Panc1 (cell line): Measurements from ENCODE around the gene ASAP2. TPM values are rescaled to one million over a fixed set of nuclear protein-coding genes. Genes with fewer than 3 reads are reported as not detected.

Source experiments
- ATAC-seq: fragments of 200-7000 bp; cut with Tn5 transposase; 2 replicates; pipeline ENCODE4 v1.9.1; 2020; ENCODE audit warnings: mild to moderate bottlenecking, moderate library complexity
- BruUV-seq: library from RNA; stranded (reverse); fragments of 400-500 nt; replicated peaks from 2 replicates; lab custom pipeline; 2021; lab: Mats Ljungman, UMichigan
- CTCF ChIA-PET: fragments of 300-600 bp; sonication (Branson Sonifier 250); formaldehyde crosslinking; loops from one replicate; lab custom pipeline; 2022; ENCODE audit warnings: antibody characterized with exemption; lab: Charles Lee
- POLR2A ChIA-PET: fragments of 300-600 bp; sonication (Branson Sonifier 250); formaldehyde crosslinking; loops from one replicate; lab custom pipeline; 2022; ENCODE audit warnings: antibody characterized with exemption; lab: Charles Lee
- DNase-seq: peaks from one replicate; pipeline ENCODE4 v3.0.0-alpha.2; 2010; ENCODE audit warnings: low read depth, low spot score
- H3K27ac ChIP-seq: 2 replicates; pipeline ENCODE4 v1.5.1; 2011; ENCODE audit warnings: mild to moderate bottlenecking, low read length, inconsistent platforms
- H3K27me3 ChIP-seq: fragments of 200-500 bp; sonication (Bioruptor generic); 2 replicates; pipeline ENCODE4 v1.6.0; 2014; ENCODE audit warnings: low read length, inconsistent platforms; ENCODE audit not compliant: control insufficient read depth, insufficient read depth
- H3K36me3 ChIP-seq: fragments of 200-500 bp; sonication (Bioruptor generic); 2 replicates; pipeline ENCODE4 v1.5.1; 2014; ENCODE audit warnings: inconsistent platforms, mild to moderate bottlenecking, low read length, moderate library complexity; ENCODE audit not compliant: control insufficient read depth, insufficient read depth
- H3K4me1 ChIP-seq: 2 replicates; pipeline ENCODE4 v1.5.1; 2011; ENCODE audit warnings: inconsistent platforms, mild to moderate bottlenecking, low read length, moderate library complexity; ENCODE audit not compliant: control insufficient read depth, insufficient read depth
- H3K4me3 ChIP-seq, 2 experiments: 2 replicates each; pipeline ENCODE4 v1.5.1; 2011 to 2012; ENCODE audit warnings: low read depth in 2 of 2, low read length in 2 of 2, mild to moderate bottlenecking in 2 of 2, inconsistent platforms in 1 of 2, moderate library complexity in 1 of 2
- H3K9me3 ChIP-seq: fragments of 200-500 bp; sonication (Bioruptor generic); 2 replicates; pipeline ENCODE4 v1.5.1; 2014; ENCODE audit warnings: low read depth, mild to moderate bottlenecking, inconsistent platforms, low read length, moderate library complexity; ENCODE audit not compliant: control insufficient read depth, insufficient read depth
- POLR2AphosphoS5 ChIP-seq: IDR thresholded peaks from 2 replicates; pipeline ENCODE4 v1.6.1; 2012; ENCODE audit warnings: mild to moderate bottlenecking, low read depth, low read length, moderate library complexity
- REST ChIP-seq, 2 experiments: IDR thresholded peaks; 2 replicates each; pipeline ENCODE4 v1.6.1; 2011 to 2012; ENCODE audit warnings: low read depth in 2 of 2, control low read depth in 1 of 2, low read length in 1 of 2, mild to moderate bottlenecking in 1 of 2, moderate library complexity in 1 of 2; ENCODE audit not compliant: insufficient read depth in 1 of 2
- SIN3A ChIP-seq: IDR thresholded peaks from 2 replicates; pipeline ENCODE4 v1.6.1; 2012; ENCODE audit warnings: low read depth, mild to moderate bottlenecking, low read length, moderate library complexity, borderline replicate concordance; ENCODE audit not compliant: insufficient read depth
- TCF7L2 ChIP-seq: IDR thresholded peaks from 2 replicates; pipeline ENCODE4 v1.6.1; 2011; ENCODE audit warnings: mild to moderate bottlenecking, low read depth, low read length, inconsistent platforms
- in situ Hi-C: cut with HindIII; loops from 2 replicates; pipeline ENCODE4 v1.10.0; 2016; ENCODE audit warnings: low sequenced_read_pairs, low pct_unique_long_range_greater_than_20kb
- intact Hi-C: fragments of 100-400 bp; cut with micrococcal nuclease; formaldehyde crosslinking; loops from one replicate; pipeline ENCODE4 v1.10.0; 2022; ENCODE audit not compliant: unreplicated experiment
- total RNA-seq: library from RNA; stranded (reverse); gene quantifications from one replicate; pipeline ENCODE4 v1.2.1, GENCODE V29; 2021; ENCODE audit not compliant: unreplicated experiment
- TF ChIP-seq, protein P1 (sequence below): fragments of 450-650 bp; IDR thresholded peaks from 2 replicates; pipeline ENCODE4 v1.5.1; 2017; ENCODE audit warnings: mild to moderate bottlenecking

The ASAP2 gene
- total RNA-seq, 1 experiment from 2014 or later, result 107 TPM

GRCh38 chr2:9300829-9301453, 94.3 kb downstream of the ASAP2 start:
- Histone ChIP-seq H3K9me3 (no peaks in the 10 kb centered on the region), H3K4me1 (peaks cover 11% of the 10 kb centered on the region; the same call in 1 of the 2 replicates), H3K27ac (no peak overlapping the region), H3K4me3 (no peak overlapping the region), H3K36me3 (no peaks in the 10 kb centered on the region), H3K27me3 (no peaks in the 10 kb centered on the region)
- in situ Hi-C loops (no loop called here), intact Hi-C loops (no loop called here)
- ChIA-PET POLR2A (no interaction called here), CTCF (no interaction called here)
- DNase-seq (no peak), ATAC-seq (no peak)
- BruUV-seq, result no TSS peak
- TF ChIP-seq POLR2AphosphoS5 (no peak), SIN3A (no peak)

DNA sequence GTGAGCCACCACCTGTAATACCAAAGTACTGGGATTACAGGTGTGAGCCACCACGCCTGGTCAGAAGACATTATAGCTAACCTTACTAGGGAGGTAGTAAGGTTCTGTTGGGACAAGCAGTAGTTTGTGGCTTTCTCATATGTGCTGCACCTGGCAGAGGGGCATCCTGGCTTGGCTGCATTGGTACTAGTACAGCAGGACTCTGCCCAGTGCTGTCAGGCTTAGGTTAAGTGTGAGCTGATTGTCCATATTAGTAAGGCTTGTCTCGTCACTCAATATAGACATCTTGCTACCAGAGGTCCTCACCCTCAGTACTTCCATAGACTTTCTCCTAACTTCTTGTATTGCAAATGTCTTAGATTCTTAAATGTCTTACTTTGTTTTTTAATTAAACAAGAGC, 96.1 kb downstream of the ASAP2 start:
- no peak overlapping the region for H3K27ac ChIP-seq
- BruUV-seq, result no TSS peak
- H3K4me3 ChIP-seq, result no peak overlapping the region
- H3K4me1 ChIP-seq, result peaks cover 26% of the 10 kb centered on the region
- intact Hi-C loops, result no loop called here
- no peaks in the 10 kb centered on the region for H3K27me3 ChIP-seq
- no peaks in the 10 kb centered on the region for H3K9me3 ChIP-seq
- DNase-seq, result no peak
- in situ Hi-C loops, result no loop called here
- no peak for ATAC-seq
- POLR2A ChIA-PET, result interaction anchor here (0.6 kb wide), 1 partner anchor 488 kb away, joined by 3 read pairs; no protein-coding TSS in a partner anchor
- TF ChIP-seq POLR2AphosphoS5 (no peak), REST (IDR thresholded peaks at IDR 0.05; ENCODE audit: insufficient read depth in 1 of 2, low read depth in 2 of 2, low read length in 1 of 2) (no peak), TCF7L2 (no peak), SIN3A (no peak)
- TF ChIP-seq, protein P1, sequence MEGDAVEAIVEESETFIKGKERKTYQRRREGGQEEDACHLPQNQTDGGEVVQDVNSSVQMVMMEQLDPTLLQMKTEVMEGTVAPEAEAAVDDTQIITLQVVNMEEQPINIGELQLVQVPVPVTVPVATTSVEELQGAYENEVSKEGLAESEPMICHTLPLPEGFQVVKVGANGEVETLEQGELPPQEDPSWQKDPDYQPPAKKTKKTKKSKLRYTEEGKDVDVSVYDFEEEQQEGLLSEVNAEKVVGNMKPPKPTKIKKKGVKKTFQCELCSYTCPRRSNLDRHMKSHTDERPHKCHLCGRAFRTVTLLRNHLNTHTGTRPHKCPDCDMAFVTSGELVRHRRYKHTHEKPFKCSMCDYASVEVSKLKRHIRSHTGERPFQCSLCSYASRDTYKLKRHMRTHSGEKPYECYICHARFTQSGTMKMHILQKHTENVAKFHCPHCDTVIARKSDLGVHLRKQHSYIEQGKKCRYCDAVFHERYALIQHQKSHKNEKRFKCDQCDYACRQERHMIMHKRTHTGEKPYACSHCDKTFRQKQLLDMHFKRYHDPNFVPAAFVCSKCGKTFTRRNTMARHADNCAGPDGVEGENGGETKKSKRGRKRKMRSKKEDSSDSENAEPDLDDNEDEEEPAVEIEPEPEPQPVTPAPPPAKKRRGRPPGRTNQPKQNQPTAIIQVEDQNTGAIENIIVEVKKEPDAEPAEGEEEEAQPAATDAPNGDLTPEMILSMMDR, result no peak
- CTCF ChIA-PET, result no interaction called here
- H3K36me3 ChIP-seq, result no peaks in the 10 kb centered on the region
